Esophagus muscularis mucosa (tissue), 3 donors: ENCODE data around the gene CEPT1.

Experiments used
- CTCF ChIP-seq, 3 experiments: fragments of 200-600 bp in 2 of 3; fragments of 450-650 bp in 1 of 3; sonication (generic) in 2 of 3; IDR thresholded peaks; one replicate each; pipeline ENCODE4 v1.5.1; 2017 to 2019; ENCODE audit warnings: antibody characterized with exemption in 3 of 3, mild to moderate bottlenecking in 2 of 3, moderate library complexity in 1 of 3
- POLR2A ChIP-seq: fragments of 450-650 bp; IDR thresholded peaks from one replicate; pipeline ENCODE4 v1.6.1; 2017; ENCODE audit warnings: antibody characterized with exemption, moderate library complexity, mild to moderate bottlenecking, low read depth

- TF ChIP-seq CTCF (IDR thresholded peaks at IDR 0.05) = no peak
- TF ChIP-seq POLR2A = no peak
Observed at GRCh38 chr1:111219557-111220286, 79.7 kb downstream of the CEPT1 start.
